ENCODE results near the gene PRKN. TPM values are rescaled to one million over a fixed set of nuclear protein-coding genes. Genes with fewer than 3 reads are reported as not detected.
A peak's percentile ranks its signal among the peaks of the same experiment; 100 is the strongest.

PRKN gene
- polyA plus RNA-seq, 3 donors: 8.1 to 15.1 (median 11.4) TPM

- DNase-seq (ENCODE audit: extremely low read depth in 1 of 11, low read depth in 9 of 11, low spot score in 4 of 11): no peak
These were observed 1151.9 kb downstream of the PRKN start for GRCh38 chr6:161575523-161576254.

GRCh38 chr6:161568885-161569456, 1158.6 kb downstream of the PRKN start:
- no peak for DNase-seq (ENCODE audit: extremely low read depth in 1 of 11, low read depth in 9 of 11, low spot score in 4 of 11)

- DNase-seq (ENCODE audit: extremely low read depth in 1 of 11, low read depth in 9 of 11, low spot score in 4 of 11): no peak
These were observed 1162.6 kb downstream of the PRKN start for GRCh38 chr6:161564952-161565351.

GRCh38 chr6:161561908-161562307, 1165.7 kb downstream of the PRKN start:
- peak in 10 of 11 donors; percentile 36 to 78 (median 54) for DNase-seq (ENCODE audit: extremely low read depth in 1 of 11, low read depth in 9 of 11, low spot score in 4 of 11)

- no peak for DNase-seq (ENCODE audit: extremely low read depth in 1 of 11, low read depth in 9 of 11, low spot score in 4 of 11)
These were observed 1170.0 kb downstream of the PRKN start for GRCh38 chr6:161557333-161558107.

DNA sequence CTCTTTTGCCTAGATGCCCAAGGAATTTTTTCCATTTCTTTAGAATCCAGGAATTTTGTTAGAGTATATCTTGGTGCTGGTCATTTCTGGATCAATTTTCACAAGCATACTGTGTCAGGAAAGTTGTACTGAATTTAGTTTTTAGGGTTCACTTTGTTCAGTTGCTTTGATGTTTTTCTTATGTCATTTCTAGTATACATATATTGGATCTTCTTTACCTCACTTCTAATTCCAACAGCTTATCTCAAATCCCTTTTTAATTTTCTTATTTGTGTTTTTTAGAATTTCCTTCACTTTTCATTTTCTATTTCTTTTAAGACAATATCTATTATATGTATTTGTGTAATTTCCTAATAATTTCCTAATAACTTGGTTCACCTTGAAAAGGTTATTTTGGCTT, 1172.7 kb downstream of the PRKN start:
- no peak for DNase-seq (ENCODE audit: extremely low read depth in 1 of 11, low read depth in 9 of 11, low spot score in 4 of 11)

DNA sequence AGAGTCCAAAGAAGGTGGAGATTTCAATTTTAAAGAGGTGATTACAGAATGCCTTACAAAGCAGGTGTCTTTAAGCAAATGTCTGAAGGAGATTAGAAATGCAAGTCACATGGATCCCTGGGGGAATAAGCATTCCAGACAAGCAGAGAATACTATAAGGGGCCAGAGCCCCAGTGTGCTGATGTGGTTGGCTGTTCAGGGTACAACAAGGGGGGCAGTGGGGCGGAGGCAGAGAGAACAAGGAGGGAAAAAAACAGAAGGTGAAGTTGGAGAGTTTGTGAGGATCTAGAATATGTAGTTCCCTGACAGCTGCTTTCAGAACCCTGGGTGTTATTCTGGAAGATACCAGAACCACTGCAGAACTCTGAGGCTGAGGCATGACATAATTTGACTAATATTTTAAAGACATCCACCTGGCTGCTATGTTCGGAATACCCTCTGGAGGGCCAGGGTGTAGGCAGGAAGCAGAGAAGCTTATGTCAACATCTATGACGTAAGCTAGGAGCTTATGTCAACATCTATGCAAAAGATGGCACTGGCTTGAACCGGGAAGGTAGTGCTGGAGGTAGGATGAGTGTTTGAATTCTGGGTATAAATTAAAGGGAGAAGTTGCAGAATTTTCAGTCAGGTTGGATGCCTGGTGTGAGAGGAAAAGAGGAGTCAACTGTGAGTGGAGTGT, 1177.5 kb downstream of the PRKN start:
- no peak for DNase-seq (ENCODE audit: extremely low read depth in 1 of 11, low read depth in 9 of 11, low spot score in 4 of 11)

DNA sequence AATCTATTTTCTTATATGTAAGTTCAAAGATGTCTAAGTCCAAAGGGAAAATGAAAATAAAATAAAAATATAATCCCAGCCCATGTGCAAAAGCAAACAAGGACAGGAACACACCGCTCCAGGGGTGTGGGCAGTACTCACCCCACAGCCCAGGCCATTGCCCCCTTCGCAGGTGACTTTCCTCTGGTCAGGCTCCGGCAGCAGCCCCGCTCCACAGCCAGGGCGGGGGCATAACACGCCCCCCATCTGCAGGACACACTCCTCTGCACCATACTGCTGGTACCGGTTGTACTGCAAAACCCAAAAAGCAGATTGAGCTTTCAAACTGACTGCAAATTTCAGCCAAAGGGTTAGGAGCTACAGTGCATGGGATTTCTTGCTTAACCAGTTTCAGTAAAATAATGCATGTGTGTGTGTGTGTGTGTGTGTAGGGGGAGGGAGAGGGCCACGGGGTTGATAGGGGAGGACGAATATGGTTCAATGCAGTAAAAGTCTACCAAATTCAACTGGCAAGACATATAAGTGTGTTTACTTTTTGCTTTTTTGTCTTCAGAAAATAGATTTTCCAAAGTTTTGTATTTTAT, 1178.8 kb downstream of the PRKN start:
- no peak for DNase-seq (ENCODE audit: extremely low read depth in 1 of 11, low read depth in 9 of 11, low spot score in 4 of 11)

- no peak for DNase-seq (ENCODE audit: extremely low read depth in 1 of 11, low read depth in 9 of 11, low spot score in 4 of 11)
These were observed 1179.9 kb downstream of the PRKN start for GRCh38 chr6:161547617-161548016.

DNA sequence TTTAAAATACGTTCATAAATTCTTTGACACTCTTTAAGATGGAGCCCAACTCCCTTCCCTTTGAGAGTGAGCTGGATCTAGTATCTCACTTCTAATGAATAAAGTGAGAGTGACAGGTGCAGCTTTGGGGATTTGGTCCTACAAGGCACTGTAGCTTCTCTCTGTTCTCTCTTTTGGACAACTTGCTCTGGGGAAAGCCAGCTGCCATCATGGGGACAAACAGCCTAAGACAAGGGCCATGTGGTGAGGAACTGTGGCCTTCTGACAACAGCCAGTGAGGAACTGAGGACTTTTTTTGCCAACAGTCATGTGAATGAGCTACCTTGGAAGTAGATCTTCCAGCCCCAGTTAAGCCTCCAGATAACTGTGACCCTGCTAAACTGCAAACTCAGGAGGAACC, 1180.9 kb downstream of the PRKN start:
- DNase-seq (ENCODE audit: extremely low read depth in 1 of 11, low read depth in 9 of 11, low spot score in 4 of 11): no peak

DNA sequence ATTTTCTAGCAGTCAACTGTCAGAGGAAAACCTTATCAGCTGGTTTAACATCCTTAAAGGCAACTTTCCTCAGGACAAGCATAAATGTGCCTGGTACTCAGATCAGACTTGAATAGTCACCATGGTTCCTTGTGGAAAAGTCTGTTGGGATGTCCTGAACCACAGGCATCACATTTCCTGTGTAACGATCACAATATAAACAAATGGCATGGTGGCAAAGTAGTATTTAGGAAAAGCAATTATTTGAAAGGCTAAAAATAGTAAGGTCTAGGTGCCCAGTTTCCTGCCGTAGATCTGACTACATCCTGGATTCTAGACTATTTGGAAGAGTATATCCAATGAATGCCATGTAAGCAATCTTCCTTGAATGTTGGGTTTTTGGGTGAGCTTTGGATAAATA, 1181.8 kb downstream of the PRKN start:
- DNase-seq (ENCODE audit: extremely low read depth in 1 of 11, low read depth in 9 of 11, low spot score in 4 of 11): no peak

GRCh38 chr6:161544801-161545480, 1182.6 kb downstream of the PRKN start:
- no peak for DNase-seq (ENCODE audit: extremely low read depth in 1 of 11, low read depth in 9 of 11, low spot score in 4 of 11)

- DNase-seq (ENCODE audit: extremely low read depth in 1 of 11, low read depth in 9 of 11, low spot score in 4 of 11): no peak
These were observed 1183.8 kb downstream of the PRKN start for GRCh38 chr6:161543684-161544309.

DNA sequence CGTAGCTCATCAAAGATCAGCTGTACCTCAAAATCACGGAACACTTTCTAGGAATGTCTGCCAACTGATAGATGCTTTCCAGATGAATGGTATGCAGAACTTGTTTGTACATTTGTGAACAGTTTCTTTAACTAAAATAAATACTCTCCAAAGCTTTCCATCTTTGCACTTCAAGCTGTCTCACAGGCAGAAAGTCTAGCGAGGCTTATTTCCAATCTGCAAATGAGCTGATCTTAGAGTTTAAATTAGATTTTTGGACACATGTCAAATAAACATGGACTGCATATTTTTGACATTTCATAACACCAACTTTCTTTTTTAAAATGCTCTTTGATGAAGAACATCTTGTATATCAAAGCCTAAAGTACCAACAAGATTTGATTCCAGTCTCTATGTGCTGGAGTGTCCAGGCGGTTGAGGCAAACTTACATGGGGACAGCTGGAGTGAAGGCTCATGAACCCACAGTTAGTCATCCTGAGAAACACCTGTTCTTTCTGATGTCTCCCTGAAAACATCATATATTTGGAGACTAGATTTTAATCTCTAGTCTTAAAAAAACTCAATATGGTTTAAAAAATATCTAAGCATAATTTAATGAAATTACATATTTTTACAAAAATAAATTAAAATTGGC, 1185.1 kb downstream of the PRKN start:
- DNase-seq (ENCODE audit: extremely low read depth in 1 of 11, low read depth in 9 of 11, low spot score in 4 of 11): no peak

DNA sequence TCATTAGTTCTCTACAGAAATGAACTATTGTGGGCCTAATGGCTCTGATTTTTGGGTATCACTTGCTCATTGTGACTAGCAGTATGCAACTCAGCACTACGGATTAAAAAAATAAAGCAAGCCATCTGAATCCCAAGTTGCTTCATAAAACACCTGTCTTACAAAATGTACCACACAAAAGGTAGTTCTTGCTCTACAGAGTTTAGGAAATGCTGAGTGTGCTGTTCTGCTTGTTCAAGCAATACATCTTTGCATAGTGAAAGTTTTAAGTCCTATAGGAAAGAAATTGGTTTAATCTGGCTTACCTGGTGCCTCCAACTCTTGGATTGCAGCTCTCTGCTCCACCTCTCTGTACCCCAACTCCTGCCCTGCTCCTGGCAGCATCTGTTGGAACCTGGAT, 1187.0 kb downstream of the PRKN start:
- DNase-seq (ENCODE audit: extremely low read depth in 1 of 11, low read depth in 9 of 11, low spot score in 4 of 11): no peak

DNA sequence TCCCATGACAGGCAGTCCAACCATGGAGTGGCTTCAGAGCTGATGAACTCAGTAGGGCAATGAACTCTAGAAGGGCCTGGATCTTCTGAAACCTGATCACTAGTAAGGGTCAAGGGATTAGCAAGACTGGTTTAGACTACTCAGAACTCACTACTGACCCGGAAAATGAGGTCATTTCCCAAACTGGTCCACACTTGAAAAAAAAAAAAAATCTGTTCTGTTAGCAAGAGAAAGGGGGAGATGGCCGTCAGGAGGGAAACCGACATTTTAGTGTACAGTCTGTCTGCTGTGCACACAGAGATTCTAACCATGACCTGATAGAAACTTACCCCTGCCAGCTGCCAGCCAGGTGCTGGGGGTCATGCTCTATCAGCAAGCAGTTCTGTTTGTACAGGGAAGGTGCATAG, 1191.3 kb downstream of the PRKN start:
- peak in 1 of 11 donors; percentile 21 for DNase-seq (ENCODE audit: extremely low read depth in 1 of 11, low read depth in 9 of 11, low spot score in 4 of 11)

DNA sequence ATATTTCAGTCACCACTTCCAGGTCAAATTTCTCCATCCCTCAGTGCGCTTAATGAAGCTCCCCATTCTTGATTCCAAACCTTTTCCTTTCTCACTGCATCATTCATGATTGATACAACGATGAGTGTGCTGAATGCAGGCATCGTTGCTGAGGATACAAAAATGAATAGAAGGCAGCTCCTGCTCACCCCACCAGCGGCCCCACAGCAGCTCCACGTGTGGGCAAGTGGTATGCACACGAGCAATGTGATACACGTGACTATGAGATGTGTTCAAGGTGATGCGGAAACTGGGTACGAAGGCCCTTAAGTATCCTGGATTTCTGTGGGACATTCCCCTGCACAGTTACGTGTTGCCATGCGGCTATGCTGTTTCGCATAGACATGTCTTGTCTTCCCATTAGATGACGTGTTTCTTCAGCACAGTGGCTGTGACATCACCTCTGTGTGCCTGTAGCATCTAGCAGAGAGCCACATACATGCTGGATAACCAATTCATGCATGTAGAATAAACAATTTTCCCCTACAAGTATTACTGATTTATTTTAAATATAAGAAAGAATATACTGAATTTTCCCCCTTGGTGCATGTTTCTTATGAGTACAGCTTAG, 1193.2 kb downstream of the PRKN start:
- DNase-seq (ENCODE audit: extremely low read depth in 1 of 11, low read depth in 9 of 11, low spot score in 4 of 11): no peak

DNA sequence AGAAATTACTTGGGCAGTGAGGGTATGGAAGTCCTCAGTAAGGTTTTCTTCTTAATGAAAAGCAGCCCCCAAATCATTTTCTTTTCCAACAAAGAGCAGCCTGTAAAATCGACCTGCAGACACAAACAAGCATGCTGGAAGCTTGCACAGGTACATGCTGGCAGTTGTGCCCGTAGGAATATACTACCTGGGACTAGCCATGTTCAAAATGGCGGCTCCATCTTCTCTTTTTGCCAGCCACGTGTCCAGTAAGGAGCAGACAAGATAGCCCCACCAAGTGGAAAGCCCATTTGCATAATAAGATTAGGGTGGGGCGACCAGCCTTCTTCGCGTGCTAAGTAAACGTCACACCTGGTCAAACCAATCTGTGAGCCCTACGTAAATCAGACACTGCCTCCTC, 1194.3 kb downstream of the PRKN start:
- DNase-seq (ENCODE audit: extremely low read depth in 1 of 11, low read depth in 9 of 11, low spot score in 4 of 11): no peak
